ENCODE results near the gene MME.
A peak's percentile ranks its signal among the peaks of the same experiment; 100 is the strongest.

MME gene

DNA sequence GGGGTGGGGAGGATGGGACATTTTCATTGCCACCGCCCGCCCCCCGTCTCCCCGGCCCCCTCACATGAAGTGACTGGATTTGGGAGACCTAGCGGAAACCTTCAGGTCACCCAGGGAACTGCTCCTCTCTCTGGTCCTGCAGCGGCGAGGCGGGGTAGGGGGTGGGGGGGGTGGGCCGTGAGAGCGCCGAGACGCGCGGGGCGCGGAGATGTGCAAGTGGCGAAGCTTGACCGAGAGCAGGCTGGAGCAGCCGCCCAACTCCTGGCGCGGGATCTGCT, 712 bp upstream of the MME start:
- TF ChIP-seq, protein P1, sequence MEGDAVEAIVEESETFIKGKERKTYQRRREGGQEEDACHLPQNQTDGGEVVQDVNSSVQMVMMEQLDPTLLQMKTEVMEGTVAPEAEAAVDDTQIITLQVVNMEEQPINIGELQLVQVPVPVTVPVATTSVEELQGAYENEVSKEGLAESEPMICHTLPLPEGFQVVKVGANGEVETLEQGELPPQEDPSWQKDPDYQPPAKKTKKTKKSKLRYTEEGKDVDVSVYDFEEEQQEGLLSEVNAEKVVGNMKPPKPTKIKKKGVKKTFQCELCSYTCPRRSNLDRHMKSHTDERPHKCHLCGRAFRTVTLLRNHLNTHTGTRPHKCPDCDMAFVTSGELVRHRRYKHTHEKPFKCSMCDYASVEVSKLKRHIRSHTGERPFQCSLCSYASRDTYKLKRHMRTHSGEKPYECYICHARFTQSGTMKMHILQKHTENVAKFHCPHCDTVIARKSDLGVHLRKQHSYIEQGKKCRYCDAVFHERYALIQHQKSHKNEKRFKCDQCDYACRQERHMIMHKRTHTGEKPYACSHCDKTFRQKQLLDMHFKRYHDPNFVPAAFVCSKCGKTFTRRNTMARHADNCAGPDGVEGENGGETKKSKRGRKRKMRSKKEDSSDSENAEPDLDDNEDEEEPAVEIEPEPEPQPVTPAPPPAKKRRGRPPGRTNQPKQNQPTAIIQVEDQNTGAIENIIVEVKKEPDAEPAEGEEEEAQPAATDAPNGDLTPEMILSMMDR (IDR thresholded peaks at IDR 0.05; ENCODE audit: insufficient read depth, low read depth, low read length, missing control alignments), result no peak
- peak overlapping the region; percentile 43 for H3K4me3 ChIP-seq (ENCODE audit: low read length)
- no peak for DNase-seq (ENCODE audit: low read depth)

DNA sequence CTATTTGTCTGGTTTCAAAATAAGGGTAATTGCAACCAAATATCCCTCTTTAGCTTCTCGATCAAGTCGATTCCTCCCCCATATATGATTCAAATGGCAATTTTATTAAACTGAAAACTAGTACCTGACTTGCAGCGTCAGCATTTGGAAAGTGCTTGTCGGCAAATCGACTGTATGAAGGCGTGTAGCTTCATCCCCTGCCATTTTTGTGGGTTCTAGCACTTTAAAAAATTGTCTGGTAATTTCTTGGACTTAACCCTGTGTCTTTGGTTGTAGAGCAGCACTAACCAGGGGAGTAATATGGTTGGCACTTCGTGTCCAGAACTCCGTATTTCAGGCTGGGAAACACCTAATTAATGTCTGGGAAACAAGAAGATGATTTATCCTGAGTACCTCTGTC, 573 bp downstream of the MME start:
- H3K4me3 ChIP-seq (ENCODE audit: low read length), result no peak overlapping the region
- DNase-seq (ENCODE audit: low read depth), result no peak
- TF ChIP-seq, protein P1 (IDR thresholded peaks at IDR 0.05; ENCODE audit: insufficient read depth, low read depth, low read length, missing control alignments), result no peak

DNA sequence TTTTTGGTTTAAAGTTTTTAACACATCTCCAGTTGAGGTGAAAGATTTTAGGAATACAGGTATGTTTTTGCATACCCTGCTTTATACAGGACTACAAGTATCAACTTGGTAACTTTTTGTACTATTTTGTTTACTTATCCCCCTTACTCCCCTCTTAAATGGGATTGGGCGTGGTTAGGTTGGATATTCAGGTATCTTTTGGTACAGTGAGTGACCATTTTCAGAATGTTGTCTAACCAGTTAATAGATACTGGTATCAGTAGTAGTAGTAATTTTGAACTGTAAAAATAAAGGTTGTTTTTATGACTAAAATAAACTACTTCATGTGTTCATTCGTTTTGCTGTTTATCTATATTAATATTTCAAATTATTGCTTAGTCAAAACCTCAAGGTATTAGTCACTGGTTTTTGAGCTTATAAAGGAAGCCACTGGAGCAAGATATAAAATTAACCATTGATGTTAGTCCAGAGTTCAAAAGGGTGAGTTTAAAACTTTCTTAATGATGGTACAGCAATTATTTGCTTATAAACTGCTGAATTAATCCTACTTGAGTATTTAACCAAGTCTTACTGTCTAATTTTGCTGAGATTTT, 3.3 kb downstream of the MME start:
- TF ChIP-seq, protein P1 (IDR thresholded peaks at IDR 0.05; ENCODE audit: insufficient read depth, low read depth, low read length, missing control alignments), result no peak
- no peak overlapping the region for H3K4me3 ChIP-seq (ENCODE audit: low read length)
- DNase-seq (ENCODE audit: low read depth), result no peak

DNA sequence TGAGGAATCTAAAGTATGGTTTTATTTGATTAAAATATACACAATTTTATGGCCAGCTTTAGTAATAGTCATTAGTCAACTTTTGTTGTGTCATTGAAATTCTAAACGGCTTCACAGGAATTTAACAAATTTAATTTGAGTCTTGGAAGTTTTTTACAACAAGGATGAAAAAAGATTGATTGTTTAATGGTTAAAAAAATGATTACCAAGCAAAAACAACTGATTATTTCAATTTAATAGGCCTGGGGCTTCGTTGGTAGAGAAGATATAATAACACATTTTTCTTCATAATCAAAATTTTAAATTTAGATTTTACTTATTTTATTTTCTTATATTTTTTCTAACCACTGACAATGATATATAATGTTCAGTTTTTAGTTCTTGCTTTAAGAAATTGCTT, 4.4 kb downstream of the MME start:
- TF ChIP-seq, protein P1 (IDR thresholded peaks at IDR 0.05; ENCODE audit: insufficient read depth, low read depth, low read length, missing control alignments), result no peak
- no peak overlapping the region for H3K4me3 ChIP-seq (ENCODE audit: low read length)
- no peak for DNase-seq (ENCODE audit: low read depth)

DNA sequence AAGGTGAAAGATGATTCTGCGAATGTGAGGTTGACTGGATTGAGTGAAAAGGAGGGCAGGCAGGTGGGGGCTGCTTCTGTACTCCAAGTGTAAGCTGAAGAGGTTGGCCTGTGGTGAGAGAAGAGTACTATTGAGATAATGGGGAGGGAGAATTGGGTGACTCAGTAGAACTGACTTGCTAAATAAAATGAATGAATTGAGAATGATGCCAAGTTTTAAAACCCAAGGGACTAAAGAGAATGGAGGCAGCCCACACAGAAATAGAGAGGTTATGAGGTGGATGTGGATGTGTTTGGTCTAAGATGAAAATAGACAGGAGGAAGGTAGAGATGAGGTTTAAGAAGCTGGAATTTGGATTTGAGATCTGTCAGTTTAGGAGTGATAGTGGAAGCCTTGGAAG, 5.9 kb downstream of the MME start:
- no peak for DNase-seq (ENCODE audit: low read depth)
- H3K4me3 ChIP-seq (ENCODE audit: low read length), result no peak overlapping the region
- TF ChIP-seq, protein P1 (IDR thresholded peaks at IDR 0.05; ENCODE audit: insufficient read depth, low read depth, low read length, missing control alignments), result no peak

DNA sequence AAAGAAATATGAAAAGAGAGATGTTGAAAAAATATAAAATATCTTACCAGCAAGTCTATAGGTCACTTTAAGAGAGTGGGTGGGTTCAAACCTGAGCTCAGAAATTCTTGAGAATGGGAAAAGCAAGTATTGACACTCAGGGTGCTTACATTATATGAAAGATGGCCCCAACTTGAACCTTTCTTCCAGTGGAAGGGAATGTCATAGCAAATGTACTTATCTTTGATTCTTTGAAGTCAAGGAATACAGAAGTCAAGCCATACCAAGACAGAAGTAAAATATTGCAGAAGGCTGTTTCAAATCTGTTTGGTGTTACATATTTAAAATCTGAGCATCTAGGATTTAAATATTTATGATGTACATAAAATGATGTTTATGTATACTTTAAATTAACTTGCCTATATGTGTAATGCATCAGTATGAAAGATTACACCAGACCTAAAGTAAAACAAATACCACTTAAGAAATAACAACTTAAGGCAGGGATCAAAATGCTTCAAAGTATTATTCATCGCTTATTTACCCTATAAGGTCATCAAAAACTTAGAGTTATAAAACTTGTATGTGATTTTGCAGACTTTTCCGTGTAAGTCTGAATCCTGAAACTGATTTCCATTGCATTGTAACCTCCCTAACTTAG, 8.7 kb downstream of the MME start:
- DNase-seq (ENCODE audit: low read depth), result no peak
- TF ChIP-seq, protein P1 (IDR thresholded peaks at IDR 0.05; ENCODE audit: insufficient read depth, low read depth, low read length, missing control alignments), result no peak
- no peak overlapping the region for H3K4me3 ChIP-seq (ENCODE audit: low read length)

DNA sequence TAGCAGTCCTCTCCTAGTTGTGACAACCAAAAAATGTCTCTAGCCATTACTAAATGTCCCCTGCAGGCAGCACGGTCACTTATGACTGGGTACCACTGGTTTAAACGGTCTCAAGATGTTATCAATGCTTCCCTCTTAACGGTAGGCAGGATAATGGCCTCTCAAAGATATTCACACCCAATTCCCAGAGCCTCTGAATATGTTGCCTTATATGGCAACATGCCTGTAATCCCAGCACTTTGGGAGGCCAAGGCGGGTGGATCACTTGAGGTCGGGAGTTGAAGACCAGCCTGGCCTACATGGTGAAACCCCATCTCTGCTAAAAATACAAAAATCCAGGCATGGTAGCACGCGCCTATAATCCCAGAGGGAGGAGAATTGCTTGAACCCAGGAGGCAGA, 9.4 kb downstream of the MME start:
- no peak overlapping the region for H3K4me3 ChIP-seq (ENCODE audit: low read length)
- DNase-seq (ENCODE audit: low read depth), result no peak
- TF ChIP-seq, protein P1 (IDR thresholded peaks at IDR 0.05; ENCODE audit: insufficient read depth, low read depth, low read length, missing control alignments), result no peak
